ENCODE measurements around the gene ANKRD33B. TPM values are rescaled to one million over a fixed set of nuclear protein-coding genes. Genes with fewer than 3 reads are reported as not detected.

ANKRD33B gene
- total RNA-seq, 2 experiments from 2014 or later: 4.6 to 4.9 TPM

DNA sequence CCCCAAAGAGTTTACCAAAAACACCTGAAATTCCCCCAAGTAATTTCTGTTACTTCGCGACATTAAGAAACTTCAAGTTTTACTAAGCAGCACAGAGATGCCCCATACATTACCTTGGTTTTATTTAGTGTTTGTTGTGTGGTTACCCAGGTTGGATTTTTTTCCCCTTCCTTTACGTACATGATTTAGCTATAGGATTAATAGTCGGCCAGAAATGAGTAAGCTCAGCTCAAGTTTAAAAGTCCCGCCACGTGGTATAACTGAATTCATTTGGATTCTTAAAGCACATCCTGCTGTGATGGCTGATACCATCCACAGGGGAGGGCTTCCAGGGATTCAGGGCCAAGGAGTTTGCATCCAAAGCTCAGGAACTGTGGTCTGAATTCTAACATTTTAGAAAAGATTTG is 121.2 kb downstream of the ANKRD33B start:
- CTCF ChIA-PET: interaction anchor here (0.9 to 2.7 kb wide), 4 partner anchors 11 to 232 kb away, joined by 3 to 10 read pairs (median 3); no protein-coding TSS in a partner anchor
- POLR2A ChIA-PET: interaction anchor here (0.5 to 0.6 kb wide), 2 partner anchors 109 to 332 kb away, joined by 3 to 4 read pairs; no protein-coding TSS in a partner anchor
- H3K27ac Mint-ChIP-seq: peak overlapping the region; percentile 30
- H3K9me3 Mint-ChIP-seq (ENCODE audit: low read depth): no peaks in the 10 kb centered on the region
- ATAC-seq (peak; percentile 56), DNase-seq (no peak)
- H3K4me3 Mint-ChIP-seq: no peak overlapping the region
- peaks cover 5% of the 10 kb centered on the region for H3K4me1 Mint-ChIP-seq
- no peaks in the 10 kb centered on the region for H3K27me3 Mint-ChIP-seq
- H3K36me3 Mint-ChIP-seq (ENCODE audit: low read depth): peaks cover 27% of the 10 kb centered on the region
- intact Hi-C loops (cut with DNase I, micrococcal nuclease): loop anchor here in 1 of 2 experiments (2.0 to 5.0 kb wide), 2 partner anchors 52 to 123 kb away; partner anchors contain the start of gene ANKRD33B

DNA sequence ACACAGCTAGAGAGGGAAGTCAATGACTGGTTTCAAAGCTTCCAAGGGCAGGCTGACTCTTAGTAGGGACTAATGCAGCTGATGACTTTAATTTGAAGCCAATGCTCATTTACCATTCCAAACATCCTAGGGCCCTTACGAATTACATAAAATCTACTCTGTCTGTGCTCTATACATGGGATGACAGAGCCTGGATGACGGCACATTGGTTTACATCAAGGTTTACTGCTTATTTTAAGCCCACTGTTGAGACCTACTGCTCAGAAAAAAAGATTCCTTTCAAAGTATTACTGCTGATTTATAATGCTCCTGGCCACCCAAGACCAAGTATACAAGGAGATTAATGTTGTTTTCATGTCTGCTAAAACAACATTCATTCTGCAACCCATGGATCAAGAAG is 123.0 kb downstream of the ANKRD33B start:
- intact Hi-C loops (cut with DNase I, micrococcal nuclease): loop anchor here in 1 of 2 experiments (5.0 kb wide), 1 partner anchor 125 kb away; the partner anchor contains the start of gene ANKRD33B
- DNase-seq (no peak), ATAC-seq (no peak)
- peaks cover 5% of the 10 kb centered on the region for H3K4me1 Mint-ChIP-seq
- no peak overlapping the region for H3K27ac Mint-ChIP-seq
- ChIA-PET POLR2A (no interaction called here), CTCF (interaction anchor here (0.8 to 2.7 kb wide), 3 partner anchors 11 to 158 kb away, joined by 3 to 10 read pairs (median 4); no protein-coding TSS in a partner anchor)
- peaks cover 22% of the 10 kb centered on the region for H3K36me3 Mint-ChIP-seq (ENCODE audit: low read depth)
- H3K4me3 Mint-ChIP-seq: no peak overlapping the region
- no peaks in the 10 kb centered on the region for H3K27me3 Mint-ChIP-seq
- H3K9me3 Mint-ChIP-seq (ENCODE audit: low read depth): no peaks in the 10 kb centered on the region

DNA sequence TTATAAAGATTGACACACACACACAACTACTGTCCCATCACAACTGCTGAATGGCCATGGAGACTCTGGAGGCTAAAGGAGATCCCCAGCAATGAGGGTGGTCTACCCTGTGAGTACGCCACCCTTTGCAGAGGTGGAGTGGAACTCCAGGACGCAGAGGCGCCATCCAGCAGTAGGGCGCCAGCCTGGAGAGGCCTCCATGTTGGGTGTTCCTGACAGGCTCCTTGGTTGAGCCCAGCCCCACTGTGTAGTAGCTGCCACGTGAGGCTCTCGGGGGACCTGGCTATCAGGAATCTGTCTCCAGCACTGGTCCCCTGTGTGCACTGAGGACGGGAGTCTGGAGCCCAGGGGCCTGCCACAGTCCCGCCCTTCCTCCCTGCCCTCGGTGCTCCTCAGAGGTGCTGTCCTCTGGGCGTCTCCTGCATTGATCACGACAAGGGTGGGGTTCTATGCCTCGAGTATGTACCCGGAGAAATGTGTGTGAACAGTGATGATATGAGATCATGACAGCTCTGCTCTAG is 124.8 kb downstream of the ANKRD33B start:
- H3K4me3 Mint-ChIP-seq: no peak overlapping the region
- intact Hi-C loops (cut with DNase I, micrococcal nuclease): loop anchor here (1.0 to 5.0 kb wide), 2 partner anchors 126 to 236 kb away; partner anchors contain the start of gene ANKRD33B (in 1 of the 2)
- no peaks in the 10 kb centered on the region for H3K9me3 Mint-ChIP-seq (ENCODE audit: low read depth)
- H3K27ac Mint-ChIP-seq: peak overlapping the region; percentile 58
- POLR2A ChIA-PET: no interaction called here
- H3K4me1 Mint-ChIP-seq: peaks cover 5% of the 10 kb centered on the region
- peaks cover 12% of the 10 kb centered on the region for H3K36me3 Mint-ChIP-seq (ENCODE audit: low read depth)
- ATAC-seq (no peak), DNase-seq (no peak)
- H3K27me3 Mint-ChIP-seq: no peaks in the 10 kb centered on the region
- CTCF ChIA-PET: interaction anchor here (0.9 to 1.1 kb wide), 3 partner anchors 54 to 236 kb away, joined by 3 read pairs; no protein-coding TSS in a partner anchor

DNA sequence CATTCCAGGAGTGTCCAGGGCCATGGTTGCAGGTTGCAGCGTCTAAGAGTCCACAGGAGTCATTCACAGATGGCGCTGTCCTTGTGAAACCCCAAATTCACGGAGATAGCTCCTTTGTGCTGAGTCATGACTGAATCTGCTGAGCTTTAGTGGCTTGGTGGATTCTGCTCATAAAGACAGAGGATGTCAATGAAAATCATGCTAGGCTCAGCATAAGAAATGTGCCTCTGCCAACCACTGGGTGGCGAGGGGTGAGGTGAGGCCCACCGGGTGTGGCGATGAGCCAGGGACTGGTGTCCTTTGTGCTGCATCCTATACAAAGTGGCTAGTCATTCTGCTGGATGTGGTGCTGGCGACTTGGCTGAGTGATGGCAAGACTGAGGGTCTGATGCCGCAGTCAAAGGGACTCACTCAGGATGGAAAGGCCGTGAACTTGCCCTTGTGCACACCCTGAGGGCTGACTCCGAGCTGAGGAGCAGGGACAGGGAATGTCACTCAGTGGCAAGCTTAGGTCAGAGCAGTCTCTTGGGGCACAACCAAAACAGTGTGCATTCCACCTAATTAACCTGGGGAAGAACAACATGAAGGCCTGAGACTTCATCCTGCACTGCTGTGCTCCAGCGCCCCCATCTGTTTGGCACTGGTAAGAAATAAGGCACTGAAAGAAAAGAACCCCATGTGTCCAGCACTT is 125.7 kb downstream of the ANKRD33B start:
- intact Hi-C loops (cut with DNase I, micrococcal nuclease): loop anchor here (1.0 to 5.0 kb wide), 2 partner anchors 127 to 237 kb away; partner anchors contain the start of gene ANKRD33B (in 1 of the 2)
- CTCF ChIA-PET: interaction anchor here (0.9 to 1.9 kb wide), 7 partner anchors 11 to 237 kb away, joined by 3 to 8 read pairs (median 3); no protein-coding TSS in a partner anchor
- ATAC-seq (peak; percentile 65), DNase-seq (peak; percentile 68)
- Mint-ChIP-seq H3K4me1 (peaks cover 5% of the 10 kb centered on the region), H3K27me3 (no peaks in the 10 kb centered on the region), H3K27ac (peak overlapping the region; percentile 58), H3K36me3 (ENCODE audit: low read depth) (peaks cover 11% of the 10 kb centered on the region), H3K4me3 (no peak overlapping the region), H3K9me3 (ENCODE audit: low read depth) (no peaks in the 10 kb centered on the region)
- POLR2A ChIA-PET: no interaction called here

DNA sequence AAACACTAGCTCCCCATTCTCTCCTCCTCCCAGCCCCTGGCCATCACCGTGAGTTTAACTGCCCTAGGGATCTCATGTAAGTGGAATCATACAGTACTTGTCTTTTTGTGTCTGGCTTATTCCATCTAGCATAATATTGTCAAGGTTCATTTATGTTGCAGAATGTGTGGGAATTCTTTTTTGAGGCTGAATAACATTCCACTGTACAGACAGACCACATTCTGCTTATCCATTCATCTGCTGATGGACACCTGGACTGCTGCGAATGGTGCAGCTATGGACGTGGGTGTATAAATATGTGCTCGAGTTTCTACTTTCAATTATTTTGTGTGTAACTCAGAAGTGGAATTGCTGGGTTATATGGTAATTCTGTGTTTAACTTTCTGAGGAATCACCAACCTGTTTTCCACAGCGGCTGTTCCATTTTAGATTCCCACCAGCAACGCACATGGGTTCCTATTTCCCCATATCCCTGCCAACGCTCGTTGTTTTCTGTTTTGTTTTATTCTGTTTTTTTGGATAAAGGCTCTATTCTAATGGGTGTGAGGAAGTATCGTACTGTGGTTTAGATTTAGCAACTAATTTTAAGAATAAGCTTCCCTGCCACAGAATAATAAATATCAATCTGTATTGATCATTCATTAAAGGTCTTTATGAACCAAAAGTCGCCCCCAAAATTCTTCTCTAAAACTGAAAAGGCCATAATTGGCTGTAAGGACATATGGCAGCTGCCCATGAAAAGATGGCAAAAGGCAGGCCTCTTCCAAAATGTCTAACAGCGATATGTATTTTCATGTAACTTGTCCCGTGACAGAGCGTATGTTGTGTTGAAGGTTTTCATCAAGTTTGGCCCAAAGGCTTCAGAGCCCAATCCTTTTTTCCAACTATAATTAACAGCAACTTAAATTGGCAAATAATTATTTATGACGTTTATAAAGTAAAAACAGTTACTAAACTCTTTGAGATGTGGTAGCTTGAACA is 126.9 kb downstream of the ANKRD33B start:
- intact Hi-C loops (cut with DNase I, micrococcal nuclease): no loop called here
- peaks cover 11% of the 10 kb centered on the region for H3K36me3 Mint-ChIP-seq (ENCODE audit: low read depth)

DNA sequence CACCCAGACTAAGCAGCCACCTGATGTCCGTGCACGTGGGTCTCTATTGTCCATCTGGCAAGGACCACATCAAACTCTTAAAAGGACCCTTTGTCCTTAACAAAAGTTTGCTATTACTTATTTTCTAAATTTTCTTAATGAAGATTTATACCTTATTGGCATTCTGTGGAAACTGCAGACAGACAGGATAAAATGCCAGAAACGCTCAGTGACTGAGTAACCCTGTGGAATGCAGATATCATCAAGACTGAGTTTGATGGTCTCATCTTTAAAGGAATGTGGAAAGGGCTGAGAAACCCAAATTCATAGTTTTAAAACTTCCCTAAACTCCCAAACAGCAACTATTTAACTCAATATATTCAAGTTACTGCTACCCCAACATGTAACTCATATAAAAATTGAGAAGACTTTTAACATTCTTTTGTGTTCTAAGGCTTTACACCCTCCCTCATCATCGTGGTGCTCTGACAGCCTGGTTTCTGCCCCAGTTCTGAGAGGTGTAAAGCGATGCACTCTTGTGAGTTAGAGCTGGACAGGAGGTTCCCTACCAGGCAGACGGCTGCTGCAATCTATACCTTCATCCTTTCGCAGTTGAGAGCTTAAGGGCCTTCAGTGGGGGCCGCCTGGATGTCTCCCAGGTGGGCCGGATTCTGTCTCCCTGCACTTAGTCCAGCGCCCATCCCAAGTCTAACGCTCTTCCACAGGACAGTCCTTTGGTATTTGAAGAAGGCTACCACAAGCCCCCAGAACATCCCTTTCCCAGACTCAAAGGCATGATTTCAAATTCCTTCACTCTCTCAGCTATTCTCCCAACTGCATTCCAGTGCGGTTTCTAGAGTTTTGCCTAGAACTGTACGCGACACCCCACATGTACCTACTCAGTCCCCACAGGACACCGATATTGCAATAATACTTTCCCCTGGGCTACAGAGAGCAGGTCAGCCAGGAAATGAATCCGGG is 128.2 kb downstream of the ANKRD33B start:
- Mint-ChIP-seq H3K27ac (no peak overlapping the region), H3K36me3 (ENCODE audit: low read depth) (peaks cover 9% of the 10 kb centered on the region), H3K9me3 (ENCODE audit: low read depth) (no peaks in the 10 kb centered on the region), H3K27me3 (no peaks in the 10 kb centered on the region), H3K4me3 (no peak overlapping the region), H3K4me1 (peaks cover 15% of the 10 kb centered on the region)
- ATAC-seq: no peak
- ChIA-PET CTCF (interaction anchor here (1.9 kb wide), 1 partner anchor 239 kb away, joined by 8 read pairs; no protein-coding TSS in a partner anchor), POLR2A (no interaction called here)
- DNase-seq: no peak
- intact Hi-C loops (cut with DNase I, micrococcal nuclease): no loop called here

More for the DNA sequence above, 126.9 kb downstream of the ANKRD33B start:
- H3K27ac Mint-ChIP-seq: no peak overlapping the region
- ChIA-PET CTCF (interaction anchor here (0.6 to 1.9 kb wide), 7 partner anchors 10 to 237 kb away, joined by 3 to 8 read pairs (median 4); no protein-coding TSS in a partner anchor), POLR2A (no interaction called here)
- no peak overlapping the region for H3K4me3 Mint-ChIP-seq
- ATAC-seq: no peak
- H3K9me3 Mint-ChIP-seq (ENCODE audit: low read depth): no peaks in the 10 kb centered on the region
- no peak for DNase-seq
- peaks cover 4% of the 10 kb centered on the region for H3K4me1 Mint-ChIP-seq
- no peaks in the 10 kb centered on the region for H3K27me3 Mint-ChIP-seq

DNA sequence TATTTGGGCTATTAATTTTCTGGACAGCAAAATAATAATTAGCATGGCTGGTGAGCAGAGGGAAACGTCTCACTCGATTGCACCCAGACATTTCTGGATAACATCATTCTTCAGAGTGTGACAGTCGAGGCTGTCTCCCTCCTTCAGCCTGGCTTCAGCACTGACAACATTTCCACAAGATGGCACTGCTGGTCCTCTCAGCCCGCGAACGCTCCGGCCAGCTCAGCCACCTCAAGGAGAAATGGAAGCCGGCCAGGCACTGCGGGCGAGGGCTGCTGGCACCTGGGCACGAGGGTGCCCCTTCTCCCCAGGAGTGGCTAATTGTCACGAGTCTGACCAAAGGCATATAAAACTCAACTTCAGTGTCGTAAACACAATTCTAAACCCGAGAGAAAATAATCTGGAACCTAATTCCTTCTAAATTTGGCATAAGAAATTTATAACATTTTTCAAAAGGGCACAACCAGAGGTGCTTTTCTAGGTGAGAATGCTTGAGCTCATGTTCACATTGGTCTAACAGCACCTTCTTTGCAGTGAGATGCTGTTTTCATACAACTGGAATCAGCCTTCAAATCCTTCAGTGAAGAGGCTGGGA is 131.3 kb downstream of the ANKRD33B start:
- POLR2A ChIA-PET: no interaction called here
- peak; percentile 57 for ATAC-seq
- intact Hi-C loops (cut with DNase I, micrococcal nuclease): loop anchor here in 1 of 2 experiments (5.0 kb wide), 1 partner anchor 167 kb away; no protein-coding TSS in a partner anchor
- Mint-ChIP-seq H3K27me3 (no peaks in the 10 kb centered on the region), H3K4me1 (peaks cover 27% of the 10 kb centered on the region), H3K27ac (no peak overlapping the region), H3K36me3 (ENCODE audit: low read depth) (peaks cover 4% of the 10 kb centered on the region), H3K4me3 (no peak overlapping the region), H3K9me3 (ENCODE audit: low read depth) (no peaks in the 10 kb centered on the region)
- CTCF ChIA-PET: interaction anchor here (0.6 to 1.5 kb wide), 4 partner anchors 9 to 260 kb away, joined by 3 to 5 read pairs (median 4); no protein-coding TSS in a partner anchor
- DNase-seq: peak; percentile 56

DNA sequence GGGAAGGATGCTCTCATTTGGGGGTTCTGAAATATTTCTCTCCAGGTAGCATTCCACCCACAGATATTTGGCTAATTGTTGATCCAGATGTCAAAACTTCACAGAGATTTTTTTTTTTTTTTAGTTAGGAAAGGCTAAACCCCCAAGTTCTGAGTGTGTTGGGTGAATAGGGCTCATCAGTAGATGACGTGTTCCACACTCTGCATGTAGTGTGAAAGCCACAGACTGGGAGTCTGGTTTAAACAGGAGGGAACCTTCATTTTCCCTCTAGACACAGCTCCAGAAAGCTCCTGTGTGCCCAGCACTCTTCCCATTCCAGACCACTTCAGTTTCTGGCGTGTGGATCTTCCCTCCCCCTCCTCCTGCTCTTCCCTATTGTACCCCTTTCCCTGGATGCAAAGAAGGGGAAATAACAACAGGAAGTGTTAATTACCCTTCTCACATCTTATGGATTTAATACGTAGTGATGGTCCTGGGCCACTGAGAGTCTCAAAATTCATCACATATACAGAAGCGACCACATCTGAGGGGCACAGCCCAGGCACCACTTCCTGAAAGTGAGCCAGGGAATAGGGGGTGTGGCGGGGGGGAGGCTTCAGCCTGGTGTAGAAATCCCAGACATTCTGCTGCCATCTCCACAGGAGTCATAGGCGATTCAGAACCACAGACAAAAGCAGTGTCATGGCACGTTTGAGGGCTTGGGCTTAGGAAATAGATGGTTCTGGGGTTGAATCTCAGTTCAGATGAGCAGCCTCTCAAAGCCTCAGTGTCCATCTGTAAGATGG is 132.1 kb downstream of the ANKRD33B start:
- Mint-ChIP-seq H3K36me3 (ENCODE audit: low read depth) (peaks cover under 1% of the 10 kb centered on the region), H3K9me3 (ENCODE audit: low read depth) (no peaks in the 10 kb centered on the region), H3K27ac (no peak overlapping the region), H3K4me1 (peaks cover 30% of the 10 kb centered on the region), H3K4me3 (no peak overlapping the region), H3K27me3 (no peaks in the 10 kb centered on the region)
- no peak for DNase-seq
- intact Hi-C loops (cut with DNase I, micrococcal nuclease): loop anchor here in 1 of 2 experiments (5.0 kb wide), 1 partner anchor 166 kb away; no protein-coding TSS in a partner anchor
- POLR2A ChIA-PET: no interaction called here
- ATAC-seq: peak; percentile 54
- CTCF ChIA-PET: interaction anchor here (0.6 to 1.1 kb wide), 3 partner anchors 11 to 259 kb away, joined by 3 read pairs; no protein-coding TSS in a partner anchor

DNA sequence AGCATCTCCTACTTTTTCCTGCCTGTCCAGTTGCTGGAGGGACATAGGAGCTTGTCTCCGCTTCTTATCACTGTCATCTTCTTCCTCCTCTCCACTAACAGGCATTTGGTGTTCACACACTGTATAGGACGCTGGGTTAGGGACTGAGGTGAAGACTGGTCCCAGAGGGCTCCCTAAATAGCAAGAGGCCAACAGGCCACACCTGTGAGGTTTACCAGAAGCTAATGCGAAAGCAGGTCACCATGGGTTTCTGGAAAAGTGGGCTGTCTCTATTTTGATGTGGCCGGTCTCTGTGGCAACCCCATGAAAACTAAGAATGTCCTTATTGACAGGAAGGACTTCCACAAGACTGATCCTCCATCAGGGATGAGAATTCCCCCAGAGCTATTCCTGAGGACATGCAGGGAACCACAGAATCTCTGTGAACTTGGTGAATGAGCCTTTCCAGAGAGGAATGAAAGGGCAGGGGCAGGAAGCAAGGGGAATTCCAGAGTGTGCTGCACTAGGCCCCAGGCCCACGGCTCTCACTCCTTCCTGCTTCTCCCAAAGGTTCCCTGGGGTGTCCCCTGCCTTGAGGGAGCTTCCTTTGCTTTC is 135.5 kb downstream of the ANKRD33B start:
- intact Hi-C loops (cut with DNase I, micrococcal nuclease): loop anchor here in 1 of 2 experiments (5.0 kb wide), 1 partner anchor 163 kb away; no protein-coding TSS in a partner anchor
- Mint-ChIP-seq H3K4me1 (peaks cover 32% of the 10 kb centered on the region), H3K4me3 (no peak overlapping the region), H3K9me3 (ENCODE audit: low read depth) (no peaks in the 10 kb centered on the region), H3K27me3 (no peaks in the 10 kb centered on the region), H3K36me3 (ENCODE audit: low read depth) (no peaks in the 10 kb centered on the region), H3K27ac (no peak overlapping the region)
- CTCF ChIA-PET: interaction anchor here (0.6 to 1.1 kb wide), 3 partner anchors 70 to 251 kb away, joined by 3 to 4 read pairs (median 3); no protein-coding TSS in a partner anchor
- no peak for ATAC-seq
- DNase-seq: no peak
- POLR2A ChIA-PET: no interaction called here
